Measurements from ENCODE around the gene EPC1.

The EPC1 gene

GRCh38 chr10:32323051-32323450 lies 23.9 kb downstream of the EPC1 start:
- Histone ChIP-seq H3K27me3 (ENCODE audit: insufficient read depth, low read length) (no peaks in the 10 kb centered on the region), H3K4me3 (ENCODE audit: low read length) (no peak overlapping the region), H3K36me3 (ENCODE audit: insufficient read depth, low read length) (peaks cover 19% of the 10 kb centered on the region), H2AFZ (ENCODE audit: low read depth, low read length) (no peak overlapping the region), H3K9me3 (ENCODE audit: low read length) (peaks cover 2% of the 10 kb centered on the region), H3K4me1 (ENCODE audit: insufficient read depth, low read length) (no peaks in the 10 kb centered on the region)

GRCh38 chr10:32321016-32321631 lies 25.8 kb downstream of the EPC1 start:
- Histone ChIP-seq H2AFZ (ENCODE audit: low read depth, low read length) (no peak overlapping the region), H3K27me3 (ENCODE audit: insufficient read depth, low read length) (no peaks in the 10 kb centered on the region), H3K4me1 (ENCODE audit: insufficient read depth, low read length) (no peaks in the 10 kb centered on the region), H3K4me3 (ENCODE audit: low read length) (no peak overlapping the region), H3K36me3 (ENCODE audit: insufficient read depth, low read length) (peaks cover 23% of the 10 kb centered on the region), H3K9me3 (ENCODE audit: low read length) (peaks cover 2% of the 10 kb centered on the region)

- Histone ChIP-seq H3K36me3 (ENCODE audit: insufficient read depth, low read length) (peaks cover 23% of the 10 kb centered on the region), H3K4me3 (ENCODE audit: low read length) (no peak overlapping the region), H3K4me1 (ENCODE audit: insufficient read depth, low read length) (peaks cover 11% of the 10 kb centered on the region), H3K27me3 (ENCODE audit: insufficient read depth, low read length) (no peaks in the 10 kb centered on the region), H3K9me3 (ENCODE audit: low read length) (no peaks in the 10 kb centered on the region), H2AFZ (ENCODE audit: low read depth, low read length) (no peak overlapping the region)
Observed at GRCh38 chr10:32318476-32318896, 28.5 kb downstream of the EPC1 start.

GRCh38 chr10:32317795-32318357 lies 29.1 kb downstream of the EPC1 start:
- Histone ChIP-seq H3K27me3 (ENCODE audit: insufficient read depth, low read length) (no peaks in the 10 kb centered on the region), H3K36me3 (ENCODE audit: insufficient read depth, low read length) (peaks cover 23% of the 10 kb centered on the region), H3K4me1 (ENCODE audit: insufficient read depth, low read length) (peaks cover 11% of the 10 kb centered on the region), H3K4me3 (ENCODE audit: low read length) (no peak overlapping the region), H2AFZ (ENCODE audit: low read depth, low read length) (no peak overlapping the region), H3K9me3 (ENCODE audit: low read length) (no peaks in the 10 kb centered on the region)

GRCh38 chr10:32315424-32315823 lies 31.5 kb downstream of the EPC1 start:
- Histone ChIP-seq H3K4me1 (ENCODE audit: insufficient read depth, low read length) (peaks cover 11% of the 10 kb centered on the region), H3K9me3 (ENCODE audit: low read length) (no peaks in the 10 kb centered on the region), H3K27me3 (ENCODE audit: insufficient read depth, low read length) (no peaks in the 10 kb centered on the region), H3K4me3 (ENCODE audit: low read length) (no peak overlapping the region), H3K36me3 (ENCODE audit: insufficient read depth, low read length) (peaks cover 19% of the 10 kb centered on the region), H2AFZ (ENCODE audit: low read depth, low read length) (no peak overlapping the region)

- Histone ChIP-seq H3K27me3 (ENCODE audit: insufficient read depth, low read length) (no peaks in the 10 kb centered on the region), H3K4me3 (ENCODE audit: low read length) (no peak overlapping the region), H3K9me3 (ENCODE audit: low read length) (no peaks in the 10 kb centered on the region), H3K36me3 (ENCODE audit: insufficient read depth, low read length) (peaks cover 18% of the 10 kb centered on the region), H3K4me1 (ENCODE audit: insufficient read depth, low read length) (peaks cover 11% of the 10 kb centered on the region), H2AFZ (ENCODE audit: low read depth, low read length) (no peak overlapping the region)
Observed at GRCh38 chr10:32314588-32314987, 32.4 kb downstream of the EPC1 start.

- H3K9me3 ChIP-seq (ENCODE audit: low read length): peaks cover 3% of the 10 kb centered on the region
- no peak overlapping the region for H2AFZ ChIP-seq (ENCODE audit: low read depth, low read length)
- H3K36me3 ChIP-seq (ENCODE audit: insufficient read depth, low read length): peaks cover 36% of the 10 kb centered on the region
- H3K4me3 ChIP-seq (ENCODE audit: low read length): no peak overlapping the region
- no peaks in the 10 kb centered on the region for H3K4me1 ChIP-seq (ENCODE audit: insufficient read depth, low read length)
- H3K27me3 ChIP-seq (ENCODE audit: insufficient read depth, low read length): no peaks in the 10 kb centered on the region
Observed at GRCh38 chr10:32308027-32308603, 38.8 kb downstream of the EPC1 start.

GRCh38 chr10:32307609-32308008 lies 39.3 kb downstream of the EPC1 start:
- Histone ChIP-seq H3K4me1 (ENCODE audit: insufficient read depth, low read length) (no peaks in the 10 kb centered on the region), H3K27me3 (ENCODE audit: insufficient read depth, low read length) (no peaks in the 10 kb centered on the region), H3K36me3 (ENCODE audit: insufficient read depth, low read length) (peaks cover 39% of the 10 kb centered on the region), H2AFZ (ENCODE audit: low read depth, low read length) (no peak overlapping the region), H3K9me3 (ENCODE audit: low read length) (peaks cover 3% of the 10 kb centered on the region), H3K4me3 (ENCODE audit: low read length) (no peak overlapping the region)

- no peak overlapping the region for H3K4me3 ChIP-seq (ENCODE audit: low read length)
- no peak overlapping the region for H2AFZ ChIP-seq (ENCODE audit: low read depth, low read length)
- peaks cover 38% of the 10 kb centered on the region for H3K36me3 ChIP-seq (ENCODE audit: insufficient read depth, low read length)
- H3K9me3 ChIP-seq (ENCODE audit: low read length): peaks cover 3% of the 10 kb centered on the region
- no peaks in the 10 kb centered on the region for H3K27me3 ChIP-seq (ENCODE audit: insufficient read depth, low read length)
- H3K4me1 ChIP-seq (ENCODE audit: insufficient read depth, low read length): no peaks in the 10 kb centered on the region
Observed at GRCh38 chr10:32299354-32299980, 47.5 kb downstream of the EPC1 start.

GRCh38 chr10:32298075-32298812 lies 48.7 kb downstream of the EPC1 start:
- peaks cover 31% of the 10 kb centered on the region for H3K36me3 ChIP-seq (ENCODE audit: insufficient read depth, low read length)
- no peak overlapping the region for H2AFZ ChIP-seq (ENCODE audit: low read depth, low read length)
- H3K9me3 ChIP-seq (ENCODE audit: low read length): no peaks in the 10 kb centered on the region
- H3K27me3 ChIP-seq (ENCODE audit: insufficient read depth, low read length): no peaks in the 10 kb centered on the region
- no peak overlapping the region for H3K4me3 ChIP-seq (ENCODE audit: low read length)
- H3K4me1 ChIP-seq (ENCODE audit: insufficient read depth, low read length): no peaks in the 10 kb centered on the region

- H3K36me3 ChIP-seq (ENCODE audit: insufficient read depth, low read length): peaks cover 38% of the 10 kb centered on the region
- H3K27me3 ChIP-seq (ENCODE audit: insufficient read depth, low read length): no peaks in the 10 kb centered on the region
- no peaks in the 10 kb centered on the region for H3K9me3 ChIP-seq (ENCODE audit: low read length)
- no peak overlapping the region for H3K4me3 ChIP-seq (ENCODE audit: low read length)
- no peaks in the 10 kb centered on the region for H3K4me1 ChIP-seq (ENCODE audit: insufficient read depth, low read length)
- no peak overlapping the region for H2AFZ ChIP-seq (ENCODE audit: low read depth, low read length)
Observed at GRCh38 chr10:32295027-32295426, 51.9 kb downstream of the EPC1 start.

GRCh38 chr10:32293581-32293980 lies 53.4 kb downstream of the EPC1 start:
- Histone ChIP-seq H3K36me3 (ENCODE audit: insufficient read depth, low read length) (peaks cover 46% of the 10 kb centered on the region), H3K27me3 (ENCODE audit: insufficient read depth, low read length) (no peaks in the 10 kb centered on the region), H2AFZ (ENCODE audit: low read depth, low read length) (no peak overlapping the region), H3K9me3 (ENCODE audit: low read length) (no peaks in the 10 kb centered on the region), H3K4me1 (ENCODE audit: insufficient read depth, low read length) (no peaks in the 10 kb centered on the region), H3K4me3 (ENCODE audit: low read length) (no peak overlapping the region)

GRCh38 chr10:32279795-32280194 lies 67.2 kb downstream of the EPC1 start:
- Histone ChIP-seq H3K4me3 (ENCODE audit: low read length) (no peak overlapping the region), H3K36me3 (ENCODE audit: insufficient read depth, low read length) (peaks cover 53% of the 10 kb centered on the region)

More at GRCh38 chr10:32279795-32280194, 67.2 kb downstream of the EPC1 start:
- no peaks in the 10 kb centered on the region for H3K4me1 ChIP-seq (ENCODE audit: insufficient read depth, low read length)
- no peak overlapping the region for H2AFZ ChIP-seq (ENCODE audit: low read depth, low read length)
- peaks cover 4% of the 10 kb centered on the region for H3K9me3 ChIP-seq (ENCODE audit: low read length)
- no peaks in the 10 kb centered on the region for H3K27me3 ChIP-seq (ENCODE audit: insufficient read depth, low read length)

Data from neuron (in vitro differentiated cells).